Measurements from ENCODE around the gene SASS6.

GRCh38 chr1:100074604-100075395, 57.9 kb downstream of the SASS6 start:
- TF ChIP-seq EZH2 (IDR thresholded peaks at IDR 0.05; ENCODE audit: borderline replicate concordance, low read depth, low read length, severe bottlenecking) (no peak), CTCF (IDR thresholded peaks at IDR 0.05; ENCODE audit: borderline replicate concordance, extremely low read depth, low read length, poor library complexity, severe bottlenecking) (no peak)

Measured in DND-41 (cell line).